Erythroblast (primary cell): ENCODE data around the gene CA12.

ENCODE experiments used
- GATA1 ChIP-seq: IDR thresholded peaks from 2 replicates; pipeline ENCODE4 v1.6.1; 2011; ENCODE audit warnings: low read depth, mild to moderate bottlenecking, control low read depth, low read length, moderate library complexity
- POLR2A ChIP-seq: IDR thresholded peaks from 2 replicates; pipeline ENCODE4 v1.6.1; 2011; ENCODE audit warnings: mild to moderate bottlenecking, low read length

DNA sequence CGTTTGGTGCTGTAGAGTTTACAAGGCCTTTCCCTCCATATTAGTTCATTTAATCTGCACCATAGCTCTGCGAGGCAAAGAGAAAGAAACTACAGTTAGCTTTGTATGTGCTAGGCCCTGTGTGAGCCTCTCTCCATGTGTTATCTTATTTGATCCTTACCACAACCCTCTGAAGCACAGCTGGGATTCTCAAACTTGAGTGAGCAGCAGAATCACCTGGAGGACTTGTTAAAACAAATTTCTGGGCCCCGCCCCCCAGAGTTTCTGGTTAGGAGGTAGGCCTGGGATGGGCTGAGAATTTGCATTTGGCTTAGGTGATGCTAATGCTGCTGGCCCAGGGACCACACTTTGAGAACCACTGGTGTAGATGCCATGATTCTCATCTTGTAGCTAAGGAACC lies 12.3 kb downstream of the CA12 start:
- TF ChIP-seq POLR2A (no peak), GATA1 (no peak)
